GM15510 (cell line): ENCODE results near the gene CDS2.

Source experiments
- POLR2A ChIP-seq: IDR thresholded peaks from 3 replicates; pipeline ENCODE4 v1.6.1; 2011; ENCODE audit warnings: borderline replicate concordance; ENCODE audit not compliant: insufficient read length; ENCODE audit errors: extremely low read depth

CDS2 gene

GRCh38 chr20:5159928-5160327, 33.1 kb downstream of the CDS2 start:
- TF ChIP-seq POLR2A: no peak

DNA sequence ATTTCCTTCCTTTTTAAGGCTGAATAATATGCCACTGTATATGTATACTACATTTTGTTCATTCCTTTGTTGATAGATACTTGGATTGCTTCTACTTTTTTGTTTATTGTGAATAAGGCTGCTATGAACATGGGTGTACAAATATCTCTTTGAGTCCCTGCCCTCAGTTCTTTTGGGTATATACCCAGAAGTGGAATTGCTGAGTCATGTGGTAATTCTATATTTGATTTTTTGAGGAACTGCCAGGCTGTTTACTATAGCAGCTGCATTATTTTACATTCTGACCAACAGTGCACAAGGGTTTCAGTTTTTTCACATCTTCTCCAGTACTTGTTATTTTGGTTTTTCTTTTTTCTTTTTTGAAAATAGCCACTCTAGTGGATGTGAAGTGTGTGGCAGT, 34.1 kb downstream of the CDS2 start:
- no peak for TF ChIP-seq POLR2A

- TF ChIP-seq POLR2A: no peak
Observed at GRCh38 chr20:5161536-5162164, 34.8 kb downstream of the CDS2 start.

- TF ChIP-seq POLR2A: no peak
Observed at GRCh38 chr20:5164645-5165625, 38.1 kb downstream of the CDS2 start.

DNA sequence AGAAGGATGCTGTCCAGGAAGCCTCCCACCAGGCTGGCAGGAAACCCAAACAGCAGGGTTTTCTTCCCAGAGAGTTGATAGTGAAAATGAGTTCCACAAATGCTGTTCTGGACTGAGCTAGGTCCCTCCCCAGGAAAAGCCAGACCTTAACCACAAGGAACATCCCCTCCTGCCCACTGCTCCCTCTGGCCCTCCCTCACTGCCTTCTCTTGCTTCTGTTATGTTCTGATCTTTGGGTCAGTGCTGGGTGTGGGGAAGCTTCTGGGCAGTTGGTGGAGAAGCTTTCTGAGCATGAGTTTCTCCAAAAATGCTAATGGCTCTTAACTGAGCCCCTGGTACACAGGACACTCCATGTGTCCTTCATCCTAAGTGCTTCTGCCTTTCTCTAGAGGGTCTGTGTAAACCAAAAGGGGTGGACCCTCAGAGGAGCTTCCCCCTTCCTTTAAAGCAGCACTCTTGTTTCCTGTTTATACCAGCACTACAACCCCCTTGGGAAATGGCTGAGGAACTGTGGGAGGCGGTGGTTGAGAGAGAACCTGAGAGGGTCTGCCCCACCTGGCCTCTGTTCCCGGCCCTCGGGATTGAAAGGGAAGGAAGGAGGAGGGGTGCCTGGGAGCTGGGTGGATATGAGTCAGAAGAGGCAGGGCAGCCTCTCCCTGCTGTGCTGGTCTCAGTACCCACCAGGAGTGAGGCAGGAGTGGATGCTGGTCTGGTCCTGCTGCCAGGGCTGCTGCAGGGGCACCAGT, 42.0 kb downstream of the CDS2 start:
- TF ChIP-seq POLR2A: no peak

DNA sequence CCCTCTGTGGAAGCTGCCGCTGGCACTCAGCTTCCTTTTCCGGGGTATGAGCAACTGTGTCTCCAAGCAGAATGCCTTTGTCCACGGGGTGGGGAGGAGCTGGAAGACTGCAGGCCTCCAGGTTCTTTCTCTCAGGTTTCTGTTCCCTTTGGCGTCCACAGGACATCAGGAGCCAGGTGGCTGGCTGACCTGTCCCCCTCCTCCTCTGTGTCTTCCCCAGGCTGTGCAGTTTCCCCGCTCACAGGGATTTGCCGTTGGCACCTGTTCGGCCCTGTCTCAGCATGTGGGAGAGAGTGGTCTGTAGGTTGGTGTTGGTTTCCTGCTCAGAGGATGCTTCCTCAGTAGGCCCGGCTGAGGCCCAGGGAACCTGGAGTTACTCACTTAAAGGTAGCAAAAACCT, 43.5 kb downstream of the CDS2 start:
- TF ChIP-seq POLR2A: no peak

DNA sequence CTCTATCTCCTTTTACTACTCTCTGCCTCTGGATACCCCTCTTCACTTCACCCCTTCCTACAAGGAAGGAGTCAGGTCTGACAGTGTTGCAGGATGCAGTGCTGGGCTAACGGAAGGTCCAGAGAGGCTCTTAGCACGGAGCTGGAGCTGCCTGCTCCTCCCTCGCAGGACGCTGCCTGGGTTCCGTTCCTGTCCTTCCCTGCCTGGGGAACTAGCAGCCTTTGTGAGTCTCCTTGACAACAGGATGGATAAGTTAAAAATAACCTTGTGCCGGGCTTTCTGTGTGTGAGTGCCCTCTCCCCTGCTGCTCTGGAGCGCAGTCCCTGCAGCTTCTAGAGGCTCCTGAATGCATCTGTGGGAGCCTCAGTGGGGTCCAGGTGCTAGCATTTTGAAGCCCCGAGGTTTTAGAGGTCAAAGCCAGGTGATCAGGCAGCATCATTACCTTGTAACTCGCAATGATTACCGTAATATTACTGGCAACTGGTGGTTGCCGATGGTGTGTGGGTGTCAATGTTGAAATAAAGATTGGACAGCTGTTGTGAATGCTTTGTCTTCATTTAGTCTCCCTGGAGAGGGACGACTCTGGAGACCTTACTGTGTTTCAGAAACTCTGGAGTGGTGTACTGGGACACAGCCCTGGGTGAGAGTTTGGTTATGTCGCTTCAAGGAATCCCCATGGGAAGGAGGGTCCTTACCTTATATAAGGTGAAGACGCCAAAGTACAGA, 44.4 kb downstream of the CDS2 start:
- TF ChIP-seq POLR2A: no peak

- no peak for TF ChIP-seq POLR2A
Observed at GRCh38 chr20:5171790-5172164, 45.0 kb downstream of the CDS2 start.

- no peak for TF ChIP-seq POLR2A
Observed at GRCh38 chr20:5172167-5172601, 45.4 kb downstream of the CDS2 start.

DNA sequence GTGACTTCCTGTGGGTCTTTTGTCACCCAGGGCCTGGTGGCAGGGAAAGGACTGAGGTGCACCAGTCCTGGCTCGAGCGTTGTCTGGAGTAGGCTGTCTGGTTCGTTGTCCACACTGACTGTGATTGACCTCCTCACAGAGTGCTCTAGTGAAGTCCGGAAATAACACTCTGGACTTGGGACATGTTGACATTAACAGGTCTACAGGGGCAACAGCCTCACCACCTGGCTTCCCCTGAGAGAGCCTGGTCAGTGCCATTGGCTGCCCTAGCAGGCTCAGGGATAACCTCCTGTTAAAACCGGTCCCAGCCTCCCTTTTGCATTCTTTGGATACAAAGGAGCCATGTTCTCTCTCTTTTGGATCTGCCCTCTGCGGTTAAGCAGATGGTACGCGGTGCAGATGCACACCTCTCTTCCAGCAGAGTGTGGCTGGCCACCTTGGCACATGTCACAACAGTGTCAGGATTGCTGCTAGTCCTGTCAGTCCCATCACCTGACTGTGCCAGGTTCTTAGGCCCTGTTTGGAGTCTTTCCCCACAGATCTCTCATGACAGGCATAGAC, 46.2 kb downstream of the CDS2 start:
- no peak for TF ChIP-seq POLR2A

DNA sequence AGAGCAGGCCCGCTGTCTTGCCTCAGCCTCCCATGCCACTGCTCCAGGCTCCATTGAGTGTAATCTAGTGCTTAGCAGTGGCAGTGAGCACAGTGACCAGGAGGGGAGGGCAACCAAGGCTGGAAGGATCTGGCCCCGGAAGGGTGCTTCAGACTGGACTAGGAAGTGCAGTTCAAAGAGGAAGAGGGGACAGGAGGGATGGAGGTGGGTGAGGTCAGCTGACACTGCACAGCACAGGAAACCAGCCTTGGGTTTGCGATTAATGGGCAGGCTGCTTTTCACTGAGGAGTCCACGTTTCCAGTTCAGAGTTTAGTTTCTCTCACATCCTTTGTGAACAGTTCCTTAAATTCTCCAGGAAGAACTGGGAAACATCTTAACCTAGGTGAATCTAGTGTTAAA, 46.9 kb downstream of the CDS2 start:
- TF ChIP-seq POLR2A: no peak

DNA sequence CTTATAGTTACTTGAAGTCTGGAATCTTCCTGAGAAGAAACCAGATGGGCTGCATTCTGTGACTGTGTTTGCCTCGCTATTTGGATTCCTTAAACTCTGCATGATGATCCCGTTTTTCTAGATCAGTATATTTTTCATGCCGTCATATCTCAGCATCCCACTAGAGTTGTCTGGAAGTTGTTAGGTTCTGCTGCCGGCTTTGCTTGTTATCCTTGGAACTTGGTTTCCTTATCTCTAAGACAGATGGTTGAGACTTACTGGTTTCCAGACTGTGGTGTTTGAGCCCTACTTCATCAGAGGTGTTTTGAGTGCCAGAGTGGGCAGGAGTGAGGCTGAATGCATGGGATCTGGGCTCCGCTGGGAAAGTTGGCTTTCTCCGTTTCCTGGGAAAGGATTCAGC, 50.3 kb downstream of the CDS2 start:
- TF ChIP-seq POLR2A: no peak

GRCh38 chr20:5178046-5178445, 51.2 kb downstream of the CDS2 start:
- no peak for TF ChIP-seq POLR2A

- TF ChIP-seq POLR2A: no peak
Observed at GRCh38 chr20:5180421-5180820, 53.6 kb downstream of the CDS2 start.
